Astrocyte of the cerebellum (primary cell): ENCODE measurements around the gene STOM.

ENCODE experiments used
- DNase-seq: peaks from one replicate; pipeline ENCODE4 v3.0.0-alpha.2; 2011; ENCODE audit warnings: low read depth
- H3K4me3 ChIP-seq: 2 replicates; pipeline ENCODE4 v1.5.1; 2011; ENCODE audit warnings: mild to moderate bottlenecking, low read depth, low read length, moderate library complexity
- CTCF ChIP-seq: IDR thresholded peaks from 2 replicates; pipeline ENCODE4 v1.5.1; 2012; ENCODE audit warnings: low read length, low read depth, moderate library complexity, mild to moderate bottlenecking; ENCODE audit errors: missing control alignments
- in situ Hi-C: cut with HindIII; loops from 2 replicates; pipeline ENCODE4 v1.10.0; 2017; ENCODE audit warnings: low sequenced_read_pairs

The STOM gene

GRCh38 chr9:121339437-121339836, 30.6 kb downstream of the STOM start:
- in situ Hi-C loops = loop anchor here (5.0 kb wide), 1 partner anchor 93 kb away; no protein-coding TSS in a partner anchor
- DNase-seq = no peak

DNA sequence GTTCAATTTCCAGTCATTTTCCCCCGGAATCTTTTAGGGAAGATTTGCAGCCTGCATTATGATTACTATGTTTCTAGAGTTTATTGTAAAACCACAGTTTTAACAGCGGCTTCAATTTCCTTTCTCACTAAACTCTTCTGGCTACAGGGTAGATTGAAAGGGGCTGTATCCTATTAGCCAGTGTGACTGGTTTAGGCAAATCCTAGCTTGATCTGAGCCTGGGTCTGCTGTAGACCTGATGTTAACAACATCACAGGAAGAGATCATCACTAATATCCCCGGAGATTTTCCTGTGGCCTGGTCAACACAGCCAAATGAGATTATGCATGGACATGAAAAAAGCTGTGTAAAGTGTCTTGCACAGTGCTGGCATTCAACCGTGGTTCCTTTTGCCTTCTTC, 33.4 kb downstream of the STOM start:
- H3K4me3 ChIP-seq = no peak overlapping the region
- in situ Hi-C loops = loop anchor here (5.0 kb wide), 1 partner anchor 96 kb away; no protein-coding TSS in a partner anchor
- no peak for DNase-seq
- TF ChIP-seq CTCF = no peak

More at GRCh38 chr9:121339437-121339836, 30.6 kb downstream of the STOM start:
- H3K4me3 ChIP-seq = no peak overlapping the region
- TF ChIP-seq CTCF = no peak

DNA sequence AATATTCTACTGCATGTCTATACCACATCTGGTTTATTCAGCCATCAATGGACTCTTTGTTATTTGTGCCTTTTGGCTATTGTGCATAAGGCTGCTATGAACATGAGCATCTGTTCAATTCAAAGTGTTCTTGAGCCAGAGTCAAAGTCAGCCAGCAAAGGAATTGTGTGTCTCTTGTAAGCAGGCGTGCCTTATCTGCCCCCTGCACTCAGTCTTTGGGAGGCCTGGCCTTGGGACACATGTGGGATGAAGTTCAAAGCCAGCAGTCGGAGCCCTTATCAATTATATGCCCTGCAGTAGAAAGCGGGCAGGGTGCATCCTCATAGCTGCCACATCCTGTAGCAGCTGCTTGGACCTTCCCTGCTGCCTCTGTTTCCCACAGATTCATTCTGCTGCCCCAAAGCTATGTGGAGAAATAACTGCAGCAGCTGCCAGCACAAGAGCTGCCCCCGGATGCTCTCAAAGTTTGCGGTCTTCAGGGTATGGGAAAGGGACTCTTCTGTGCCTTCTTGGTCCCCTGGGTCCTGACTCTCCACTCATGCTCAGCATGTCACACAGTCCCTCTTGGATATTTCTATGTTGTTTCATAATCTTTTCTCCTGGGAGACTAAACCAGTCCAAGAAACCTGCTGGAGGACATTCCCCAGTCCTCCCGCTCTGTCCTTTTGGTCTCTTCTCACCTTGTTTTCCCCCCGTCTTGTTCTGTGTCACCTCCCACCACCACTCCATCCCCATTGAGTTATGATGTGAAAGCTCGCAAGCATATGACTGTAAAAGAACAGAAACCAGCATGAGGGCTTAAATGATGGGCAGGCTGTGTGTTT, 35.9 kb downstream of the STOM start:
- H3K4me3 ChIP-seq = no peak overlapping the region
- in situ Hi-C loops = no loop called here
- TF ChIP-seq CTCF = no peak
- DNase-seq = no peak

- DNase-seq = no peak
- peak; percentile 39 for TF ChIP-seq CTCF
- in situ Hi-C loops = no loop called here
- H3K4me3 ChIP-seq = no peak overlapping the region
Observed at GRCh38 chr9:121331992-121332685, 37.9 kb downstream of the STOM start.

- H3K4me3 ChIP-seq = no peak overlapping the region
- TF ChIP-seq CTCF = no peak
- DNase-seq = no peak
- in situ Hi-C loops = no loop called here
Observed at GRCh38 chr9:121331549-121331948, 38.5 kb downstream of the STOM start.

GRCh38 chr9:121328876-121329681, 41.0 kb downstream of the STOM start:
- in situ Hi-C loops = no loop called here
- TF ChIP-seq CTCF = no peak
- no peak for DNase-seq
- no peak overlapping the region for H3K4me3 ChIP-seq
